Measurements from ENCODE around the gene LRRC52. TPM values are rescaled to one million over a fixed set of nuclear protein-coding genes. Genes with fewer than 3 reads are reported as not detected.
A peak's percentile ranks its signal among the peaks of the same experiment; 100 is the strongest.

The LRRC52 gene
- total RNA-seq, 4 donors from 2014 or later, result 0.27 TPM; not detected in 3

- no peak for TF ChIP-seq POLR2A (IDR thresholded peaks at IDR 0.05)
- no peak for TF ChIP-seq CTCF (IDR thresholded peaks at IDR 0.05)
- peaks cover 0 to 4% of the 10 kb centered on the region in 2 donors for H3K4me1 ChIP-seq
- H3K27me3 ChIP-seq, result no peaks in the 10 kb centered on the region
- H3K36me3 ChIP-seq, result no peaks in the 10 kb centered on the region
- no peak for DNase-seq
- no peak overlapping the region for H3K4me3 ChIP-seq (replicated peaks in 1 of 3)
- H3K27ac ChIP-seq, result no peak overlapping the region
- H3K9me3 ChIP-seq, result no peaks in the 10 kb centered on the region
- WGBS, 2 donors, result 63 to 74% methylated on average over 1 of the region's 1 CpG
- intact Hi-C loops (cut with DNase I), result no loop called here
Observed at GRCh38 chr1:165595246-165595938, 51.6 kb downstream of the LRRC52 start.

GRCh38 chr1:165597883-165598675 is 54.3 kb downstream of the LRRC52 start:
- Histone ChIP-seq H3K4me1 (peaks cover 9 to 11% of the 10 kb centered on the region in 2 donors), H3K9me3 (no peaks in the 10 kb centered on the region), H3K36me3 (no peaks in the 10 kb centered on the region), H3K27ac (peak overlapping the region; percentile 48 to 78 (median 66)), H3K4me3 (replicated peaks in 1 of 3) (peak overlapping the region in 2 of 3 donors; percentile 38 to 43), H3K27me3 (no peaks in the 10 kb centered on the region)
- peak; percentile 99 for DNase-seq
- intact Hi-C loops (cut with DNase I), result no loop called here
- WGBS, 2 donors, result 1% methylated on average over 31 to 34 of the region's 38 CpGs
- TF ChIP-seq CTCF (IDR thresholded peaks at IDR 0.05), result no peak
- TF ChIP-seq POLR2A (IDR thresholded peaks at IDR 0.05), result peak in 1 of 2 donors; percentile 84

GRCh38 chr1:165598676-165599059 is 54.9 kb downstream of the LRRC52 start:
- Histone ChIP-seq H3K27ac (peak overlapping the region; percentile 48 to 78 (median 66)), H3K9me3 (no peaks in the 10 kb centered on the region), H3K27me3 (no peaks in the 10 kb centered on the region), H3K36me3 (no peaks in the 10 kb centered on the region), H3K4me1 (peaks cover 9 to 11% of the 10 kb centered on the region in 2 donors), H3K4me3 (replicated peaks in 1 of 3) (peak overlapping the region in 2 of 3 donors; percentile 38 to 43)
- TF ChIP-seq POLR2A (IDR thresholded peaks at IDR 0.05) (no peak), CTCF (IDR thresholded peaks at IDR 0.05) (no peak)
- intact Hi-C loops (cut with DNase I), result no loop called here
- DNase-seq, result peak in 1 of 2 donors; percentile 8
- 20 to 24% methylated on average over 3 of the region's 3 CpGs for WGBS, 2 donors

- Histone ChIP-seq H3K36me3 (no peaks in the 10 kb centered on the region), H3K9me3 (no peaks in the 10 kb centered on the region), H3K4me1 (peaks cover 9 to 11% of the 10 kb centered on the region in 2 donors), H3K27ac (no peak overlapping the region), H3K4me3 (replicated peaks in 1 of 3) (no peak overlapping the region), H3K27me3 (no peaks in the 10 kb centered on the region)
- peak; percentile 9 to 43 for DNase-seq
- WGBS, 2 donors, result 42 to 58% methylated on average over 4 of the region's 4 CpGs
- intact Hi-C loops (cut with DNase I), result loop anchor here (5.0 to 10.0 kb wide), 2 partner anchors 164 to 312 kb away; partner anchors contain the start of gene TMCO1
- TF ChIP-seq POLR2A (IDR thresholded peaks at IDR 0.05) (no peak), CTCF (IDR thresholded peaks at IDR 0.05) (no peak)
Observed at GRCh38 chr1:165600793-165601192, 57.0 kb downstream of the LRRC52 start.
